Right atrium auricular region (tissue), 2 donors: ENCODE data around the gene MGAT1. TPM values are rescaled to one million over a fixed set of nuclear protein-coding genes. Genes with fewer than 3 reads are reported as not detected.

ENCODE experiments used
- DNase-seq: peaks from one replicate; pipeline ENCODE4 v3.0.0-alpha.2; 2019; ENCODE audit warnings: low spot score
- H3K27ac ChIP-seq, 2 donors: fragments of 200-600 bp; sonication (generic); 1 replicate in 1 of 2; 2 replicates in 1 of 2; pipeline ENCODE4 v1.5.1; 2016 to 2019
- H3K27me3 ChIP-seq, 2 donors: fragments of 200-600 bp; sonication (generic); one replicate each; pipeline versions ENCODE4 v1.5.1 to v1.6.0; 2017 to 2019
- H3K36me3 ChIP-seq: fragments of 200-600 bp; sonication (generic); one replicate; pipeline ENCODE4 v1.5.1; 2016
- H3K4me1 ChIP-seq, 2 donors: fragments of 200-600 bp; sonication (generic); one replicate each; pipeline versions ENCODE4 v1.5.1 to v1.6.0; 2017 to 2019
- H3K4me3 ChIP-seq, 2 donors: fragments of 200-600 bp; sonication (generic); 1 replicate in 1 of 2; 2 replicates in 1 of 2; pipeline ENCODE4 v1.5.1; 2017 to 2019; ENCODE audit warnings: mild to moderate bottlenecking in 1 of 2, moderate library complexity in 1 of 2
- H3K9me3 ChIP-seq, 2 donors: fragments of 200-600 bp; sonication (generic); one replicate each; pipeline ENCODE4 v1.5.1; 2019
- CTCF ChIP-seq, 2 donors: fragments of 200-600 bp; sonication (generic); IDR thresholded peaks; one replicate each; pipeline ENCODE4 v1.5.1; 2019; ENCODE audit warnings: antibody characterized with exemption in 2 of 2
- total RNA-seq, 2 donors: library from RNA; depleted of rRNA; stranded (reverse); fragments of >200 nt; gene quantifications; one replicate each; pipeline ENCODE4 v1.1.0, GENCODE V29; 2016

The MGAT1 gene
- total RNA-seq, 2 donors from 2014 or later: 84.1 to 130 TPM

- Histone ChIP-seq H3K9me3 (no peaks in the 10 kb centered on the region), H3K36me3 (no peaks in the 10 kb centered on the region), H3K4me1 (peaks cover 0 to 64% of the 10 kb centered on the region in 2 donors), H3K27me3 (no peaks in the 10 kb centered on the region), H3K27ac (peak overlapping the region; percentile 78 to 80), H3K4me3 (no peak overlapping the region)
- no peak for DNase-seq
- TF ChIP-seq CTCF (IDR thresholded peaks at IDR 0.05): no peak
Measured at GRCh38 chr5:180820788-180821321, 18.2 kb upstream of the MGAT1 start.

GRCh38 chr5:180818677-180819341 lies 16.2 kb upstream of the MGAT1 start:
- DNase-seq: no peak
- Histone ChIP-seq H3K4me1 (peaks cover 0 to 47% of the 10 kb centered on the region in 2 donors), H3K9me3 (no peaks in the 10 kb centered on the region), H3K36me3 (no peaks in the 10 kb centered on the region), H3K27me3 (no peaks in the 10 kb centered on the region), H3K4me3 (no peak overlapping the region), H3K27ac (peak overlapping the region; percentile 67 to 69)
- no peak for TF ChIP-seq CTCF (IDR thresholded peaks at IDR 0.05)

- Histone ChIP-seq H3K4me1 (peaks cover 0 to 47% of the 10 kb centered on the region in 2 donors), H3K9me3 (no peaks in the 10 kb centered on the region), H3K4me3 (no peak overlapping the region), H3K27ac (peak overlapping the region; percentile 67 to 69), H3K27me3 (no peaks in the 10 kb centered on the region), H3K36me3 (no peaks in the 10 kb centered on the region)
- no peak for TF ChIP-seq CTCF (IDR thresholded peaks at IDR 0.05)
- no peak for DNase-seq
Measured at GRCh38 chr5:180817893-180818674, 15.5 kb upstream of the MGAT1 start.

- H3K9me3 ChIP-seq: no peaks in the 10 kb centered on the region
- no peaks in the 10 kb centered on the region for H3K27me3 ChIP-seq
- TF ChIP-seq CTCF (IDR thresholded peaks at IDR 0.05): no peak
- peaks cover 0 to 47% of the 10 kb centered on the region in 2 donors for H3K4me1 ChIP-seq
- H3K4me3 ChIP-seq: no peak overlapping the region
- no peaks in the 10 kb centered on the region for H3K36me3 ChIP-seq
- no peak for DNase-seq
- peak overlapping the region; percentile 67 to 69 for H3K27ac ChIP-seq
Measured at GRCh38 chr5:180816608-180817534, 14.3 kb upstream of the MGAT1 start.

GRCh38 chr5:180815293-180815917 lies 12.8 kb upstream of the MGAT1 start:
- H3K27me3 ChIP-seq: no peaks in the 10 kb centered on the region
- TF ChIP-seq CTCF (IDR thresholded peaks at IDR 0.05): no peak
- no peaks in the 10 kb centered on the region for H3K9me3 ChIP-seq
- no peaks in the 10 kb centered on the region for H3K36me3 ChIP-seq
- H3K4me1 ChIP-seq: peaks cover 0 to 47% of the 10 kb centered on the region in 2 donors
- peak overlapping the region; percentile 67 to 69 for H3K27ac ChIP-seq
- peak overlapping the region in 1 of 2 donors; percentile 33 for H3K4me3 ChIP-seq
- DNase-seq: peak; percentile 57
